K562 (cell line): ENCODE measurements around the gene CEP57. TPM values are rescaled to one million over a fixed set of nuclear protein-coding genes. Genes with fewer than 3 reads are reported as not detected.
A peak's percentile ranks its signal among the peaks of the same experiment; 100 is the strongest.

ENCODE experiments used
- ATAC-seq: fragments of 200-7000 bp; cut with Tn5 transposase; 3 replicates; pipeline ENCODE4 v1.9.1; 2020; ENCODE audit warnings: moderate library complexity
- BruUV-seq: library from RNA; stranded (reverse); fragments of 400-500 nt; replicated peaks from 2 replicates; lab custom pipeline; 2021; lab: Mats Ljungman, UMichigan
- CTCF ChIA-PET: fragments of 300-600 bp; formaldehyde crosslinking; extraction: SDS; loops from one replicate; lab custom pipeline; 2021; ENCODE audit warnings: low intra/inter-chr PET ratio; lab: Yijun Ruan, JAX
- POLR2A ChIA-PET: fragments of 300-600, 350-650 bp; sonication (Branson Sonifier 250); formaldehyde crosslinking; extraction: SDS; loops from one replicate; lab custom pipeline; 2021; ENCODE audit warnings: antibody characterized with exemption, inconsistent platforms; lab: Yijun Ruan, JAX
- DNase-seq, 4 experiments: peaks; one replicate each; pipeline versions ENCODE4 v3.0.0 to v3.0.0-alpha.2; 2011 to 2018; ENCODE audit warnings: low spot score in 3 of 4, mixed read lengths in 3 of 4; ENCODE audit errors: extremely low read depth in 1 of 4
- FAIRE-seq: peaks from 2 replicates; lab custom pipeline; 2011; peaks lifted over from hg19 to GRCh38; lab: Jason Lieb, UNC
- H2AFZ ChIP-seq: 2 replicates; pipeline ENCODE4 v1.6.0; 2011; ENCODE audit warnings: low read depth, low read length, control low read depth, inconsistent platforms
- H3K27ac ChIP-seq: fragments of 200-600 bp; 3 replicates; pipeline ENCODE4 v1.8.0; 2011; ENCODE audit warnings: low read depth, mild to moderate bottlenecking, control low read depth, inconsistent platforms, low read length, moderate library complexity, mixed read lengths; ENCODE audit errors: extremely low read depth
- H3K27me3 ChIP-seq, 2 experiments: fragments of 300-600 bp in 1 of 2; 2 replicates in 1 of 2; 3 replicates in 1 of 2; pipeline versions ENCODE4 v1.6.0 to v1.8.0; 2011; ENCODE audit warnings: inconsistent platforms in 2 of 2, low read length in 2 of 2, mild to moderate bottlenecking in 1 of 2, mixed read lengths in 1 of 2, moderate library complexity in 1 of 2; ENCODE audit not compliant: control insufficient read depth in 2 of 2, insufficient read depth in 2 of 2
- H3K36me3 ChIP-seq: fragments of 300-600 bp; 3 replicates; pipeline ENCODE4 v1.8.0; 2011; ENCODE audit warnings: mild to moderate bottlenecking, low read length, inconsistent platforms; ENCODE audit not compliant: control insufficient read depth, insufficient read depth
- H3K4me1 ChIP-seq, 2 experiments: fragments of 200-600 bp in 1 of 2; replicated peaks in 1 of 2; 2 replicates in 1 of 2; 3 replicates in 1 of 2; pipeline versions ENCODE4 v1.5.1 to v1.8.0; 2011; ENCODE audit warnings: inconsistent platforms in 2 of 2, low read length in 2 of 2, mild to moderate bottlenecking in 1 of 2, mixed read lengths in 1 of 2, moderate library complexity in 1 of 2; ENCODE audit not compliant: control insufficient read depth in 2 of 2, insufficient read depth in 2 of 2
- H3K4me2 ChIP-seq: 2 replicates; pipeline ENCODE4 v1.6.1; 2011; ENCODE audit warnings: low read length, control low read depth, inconsistent platforms, mixed read lengths; ENCODE audit not compliant: insufficient read depth
- H3K4me3 ChIP-seq: fragments of 200-600 bp; sonication (generic), shearing (Covaris generic); 2 replicates; pipeline ENCODE4 v1.5.1; 2016; ENCODE audit warnings: control low read depth, inconsistent platforms
- H3K79me2 ChIP-seq: fragments of 200-600 bp; 3 replicates; pipeline ENCODE4 v1.8.0; 2011; ENCODE audit warnings: low read length, inconsistent platforms; ENCODE audit not compliant: control insufficient read depth, insufficient read depth
- H3K9ac ChIP-seq, 2 experiments: 2 replicates each; pipeline versions ENCODE4 v1.6.0 to v1.6.1; 2011; ENCODE audit warnings: low read depth in 2 of 2, low read length in 2 of 2, control low read depth in 1 of 2, inconsistent platforms in 1 of 2, mild to moderate bottlenecking in 1 of 2, mixed read lengths in 1 of 2; ENCODE audit not compliant: insufficient read depth in 1 of 2
- H3K9me1 ChIP-seq: one replicate; pipeline ENCODE4 v1.6.0; 2011; ENCODE audit warnings: inconsistent platforms, mild to moderate bottlenecking, low read length, moderate library complexity; ENCODE audit not compliant: control insufficient read depth, insufficient read depth
- H3K9me3 ChIP-seq: replicated peaks from 2 replicates; pipeline ENCODE4 v1.5.1; 2011; ENCODE audit warnings: low read depth, low read length, inconsistent platforms; ENCODE audit not compliant: control insufficient read depth, insufficient read depth
- H4K20me1 ChIP-seq: replicated peaks from 2 replicates; pipeline ENCODE4 v1.6.1; 2011; ENCODE audit warnings: low read length, inconsistent platforms, mixed read lengths; ENCODE audit not compliant: control insufficient read depth, insufficient read depth
- ATF3 ChIP-seq, 2 experiments: fragments of 450-650 bp in 1 of 2; sonication (generic) in 1 of 2; formaldehyde crosslinking in 1 of 2; IDR thresholded peaks in 1 of 2; conservative IDR thresholded peaks in 1 of 2; 2 replicates each; pipeline versions ENCODE4 v1.6.1 to v1.8.1; 2016 to 2023; ENCODE audit warnings: mild to moderate bottlenecking in 2 of 2, moderate library complexity in 2 of 2, inconsistent platforms in 1 of 2, missing genetic modification reagents in 1 of 2
- C11orf30 ChIP-seq: fragments of 450-650 bp; IDR thresholded peaks from 2 replicates; pipeline ENCODE4 v1.6.1; 2016; ENCODE audit warnings: low read depth, mild to moderate bottlenecking
- CBX2 ChIP-seq: fragments of 200-600 bp; sonication (generic); IDR thresholded peaks from one replicate; pipeline ENCODE4 v1.6.1; 2012; ENCODE audit warnings: mild to moderate bottlenecking, low read length, inconsistent platforms; ENCODE audit not compliant: insufficient read depth, poor library complexity, severe bottlenecking
- MAFK ChIP-seq: IDR thresholded peaks from 2 replicates; pipeline ENCODE4 v1.6.1; 2011; ENCODE audit warnings: low read length, improper control_type of control experiment
- MTF1 ChIP-seq: fragments of 250-450 bp; sonication (Bioruptor Pico); IDR thresholded peaks from 2 replicates; pipeline ENCODE4 v1.9.0; 2021; ENCODE audit warnings: moderate library complexity, mild to moderate bottlenecking, inconsistent platforms, borderline replicate concordance
- PPARD ChIP-seq: fragments of 250-450 bp; sonication (Bioruptor Pico); IDR thresholded peaks from 2 replicates; pipeline ENCODE4 v1.8.0; 2022; ENCODE audit warnings: inconsistent platforms, mild to moderate bottlenecking, moderate library complexity
- PREB ChIP-seq: sonication (generic); formaldehyde crosslinking; IDR thresholded peaks from 2 replicates; pipeline ENCODE4 v1.8.1; 2023; ENCODE audit warnings: mild to moderate bottlenecking, missing genetic modification reagents
- RAD21 ChIP-seq, 2 experiments: fragments of 250-450 bp in 1 of 2; fragments of 450-650 bp in 1 of 2; sonication (Bioruptor Pico) in 1 of 2; formaldehyde crosslinking in 1 of 2; IDR thresholded peaks in 1 of 2; conservative IDR thresholded peaks in 1 of 2; 2 replicates each; pipeline versions ENCODE4 v1.4.0 to v1.8.0; 2020 to 2022; ENCODE audit warnings: mild to moderate bottlenecking in 2 of 2, moderate library complexity in 1 of 2
- RBFOX2 ChIP-seq: fragments of 200-400 bp; formaldehyde crosslinking; IDR thresholded peaks from 2 replicates; pipeline ENCODE4 v1.6.1; 2017; ENCODE audit warnings: low read depth, mild to moderate bottlenecking, low read length, moderate library complexity
- TSC22D4 ChIP-seq: fragments of 450-650 bp; IDR thresholded peaks from 2 replicates; pipeline ENCODE4 v1.6.1; 2016; ENCODE audit warnings: missing genetic modification characterization, missing biosample characterization, control low read depth
- XRCC4 ChIP-seq: IDR thresholded peaks from one replicate; pipeline ENCODE4 v1.6.1; 2011; ENCODE audit not compliant: insufficient read depth, insufficient read length; ENCODE audit errors: extremely low read depth
- ZBTB2 ChIP-seq: fragments of 450-650 bp; IDR thresholded peaks from 2 replicates; pipeline ENCODE4 v1.6.1; 2016; ENCODE audit warnings: antibody characterized with exemption
- ZNF12 ChIP-seq: sonication (generic); formaldehyde crosslinking; IDR thresholded peaks from 2 replicates; pipeline ENCODE4 v1.4.0; 2020; ENCODE audit warnings: mild to moderate bottlenecking, missing genetic modification reagents
- ZNF316 ChIP-seq: fragments of 450-650 bp; IDR thresholded peaks from 2 replicates; pipeline ENCODE4 v1.6.1; 2016
- WGBS: fragments of 100-300 bp; shearing (Covaris generic); methylation state at CpG from one replicate; pipeline ENCODE4 v1.1.6; 2016; ENCODE audit warnings: low coverage, mixed read lengths; ENCODE audit not compliant: insufficient coverage; ENCODE audit errors: missing lambda C conversion rate; 5-methylcytosine and 5-hydroxymethylcytosine counted together
- in situ Hi-C: fragments of 300-500 bp; cut with MboI; formaldehyde crosslinking; loops from 4 replicates; pipeline ENCODE4 v1.15.0; 2018; ENCODE audit warnings: inconsistent platforms, mixed read lengths
- intact Hi-C: fragments of 100-400 bp; cut with micrococcal nuclease; formaldehyde crosslinking; loops from 2 replicates; pipeline ENCODE4 v1.14.2; 2022
- polyA plus RNA-seq, 8 experiments: library from polyadenylated mRNA; depleted of rRNA in 4 of 8; stranded (reverse) in 5 of 8; unstranded in 3 of 8; fragments of >200 nt; fragmentation: Nextera tagmentation in 2 of 8; fragmentation: Illumina TruSeq in 1 of 8; extraction: Ambion mirVana in 2 of 8; extraction: Trizol in 1 of 8; gene quantifications; 2 replicates each; pipeline versions ENCODE4 v1.2.1 to v1.2.3, GENCODE V29; 2011 to 2014; ENCODE audit warnings: inconsistent platforms in 1 of 8, missing spikeins in 1 of 8
- total RNA-seq, 7 experiments: library from RNA; depleted of rRNA in 6 of 7; stranded (reverse); fragments of >200 nt in 6 of 7; fragmentation: Illumina TruSeq in 2 of 7; extraction: Trizol in 2 of 7; gene quantifications; 2 replicates each; pipeline versions ENCODE4 v1.2.1 to v1.2.3, GENCODE V29; 2011 to 2021; ENCODE audit warnings: low replicate concordance in 1 of 7

Gene CEP57
- total and polyA plus RNA-seq, 9 of the 15 experiments (the other 6 are each of a cell fraction or from before 2014, with no cell fraction given), result 25.1 to 88.1 (median 65.2) TPM

GRCh38 chr11:95845167-95845566, 54.9 kb downstream of the CEP57 start:
- POLR2A ChIA-PET, result no interaction called here
- 44% methylated on average over 1 of the region's 1 CpG for WGBS
- TF ChIP-seq RAD21 (CRISPR knock-in tag; conservative IDR thresholded peaks at IDR 0.05 in 1 of 2, IDR thresholded peaks at IDR 0.05 in 1 of 2) (no peak), ZNF316 (peak; percentile 80), ATF3 (IDR thresholded peaks at IDR 0.05) (no peak), ATF3 (CRISPR knock-in tag; conservative IDR thresholded peaks at IDR 0.05) (no peak), TSC22D4 (tag) (no peak), ZNF12 (CRISPR knock-in tag) (no peak), MTF1 (no peak), ZBTB2 (no peak), XRCC4 (no peak), MAFK (peak; percentile 7; the same call in 1 of the 2 replicates), PREB (no peak), RBFOX2 (no peak), C11orf30 (peak; percentile 53; the same call in 1 of the 2 replicates), PPARD (CRISPR knock-in tag) (no peak), CBX2 (no peak)

More at GRCh38 chr11:95845167-95845566, 54.9 kb downstream of the CEP57 start:
- Histone ChIP-seq H3K79me2 (no peaks in the 10 kb centered on the region), H3K4me1 (no peaks in the 10 kb centered on the region), H3K36me3 (peaks cover 64% of the 10 kb centered on the region), H3K9ac (no peak overlapping the region), H3K9me1 (no peaks in the 10 kb centered on the region), H4K20me1 (no peaks in the 10 kb centered on the region), H3K4me2 (no peak overlapping the region), H3K9me3 (no peaks in the 10 kb centered on the region), H2AFZ (no peak overlapping the region), H3K27ac (no peak overlapping the region), H3K4me3 (no peak overlapping the region), H3K27me3 (no peaks in the 10 kb centered on the region)
- in situ Hi-C loops (loop anchor here (10.0 kb wide), 1 partner anchor 580 kb away; no protein-coding TSS in a partner anchor), intact Hi-C loops (no loop called here)
- no TSS peak for BruUV-seq
- FAIRE-seq (no peak), ATAC-seq (no peak), DNase-seq (no peak)
- CTCF ChIA-PET, result interaction anchor here (0.6 kb wide), 1 partner anchor 184 kb away, joined by 4 read pairs; no protein-coding TSS in a partner anchor
